WTC11 (cell line): ENCODE results near the gene LRRC4. TPM values are rescaled to one million over a fixed set of nuclear protein-coding genes. Genes with fewer than 3 reads are reported as not detected.

Experiments used
- ATAC-seq: fragments of 200-7000 bp; cut with Tn5 transposase; 2 replicates; pipeline ENCODE4 v1.10.0; 2021; ENCODE audit warnings: mild to moderate bottlenecking, moderate library complexity
- CTCF ChIA-PET: fragments of 300-600 bp; sonication (Branson Sonifier 250); formaldehyde crosslinking; loops from one replicate; lab custom pipeline; 2021; ENCODE audit warnings: antibody characterized with exemption; lab: Charles Lee
- POLR2A ChIA-PET: fragments of 350-600 bp; sonication (Branson Sonifier 250); formaldehyde crosslinking; loops from one replicate; lab custom pipeline; 2021; ENCODE audit warnings: antibody characterized with exemption; lab: Charles Lee
- DNase-seq: peaks from one replicate; pipeline ENCODE4 v3.0.0; 2021; ENCODE audit warnings: low spot score
- H3K27ac Mint-ChIP-seq: 2 replicates; pipeline ENCODE4 v1.8.0; 2021; ENCODE audit warnings: mixed read lengths
- H3K27me3 Mint-ChIP-seq: 2 replicates; pipeline ENCODE4 v1.8.0; 2021; ENCODE audit warnings: low read depth, mild to moderate bottlenecking, moderate library complexity, mixed read lengths
- H3K36me3 Mint-ChIP-seq: 2 replicates; pipeline ENCODE4 v1.8.0; 2021; ENCODE audit warnings: mixed read lengths
- H3K4me1 Mint-ChIP-seq: 2 replicates; pipeline ENCODE4 v1.8.0; 2022; ENCODE audit warnings: mixed read lengths
- H3K4me3 Mint-ChIP-seq: 2 replicates; pipeline ENCODE4 v1.8.0; 2021; ENCODE audit warnings: mild to moderate bottlenecking, moderate library complexity, mixed read lengths
- H3K9me3 Mint-ChIP-seq: 2 replicates; pipeline ENCODE4 v1.8.0; 2021; ENCODE audit warnings: mixed read lengths
- ATF1 ChIP-seq: sonication (generic); formaldehyde crosslinking; IDR thresholded peaks from 2 replicates; pipeline ENCODE4 v1.8.1; 2023; ENCODE audit warnings: mild to moderate bottlenecking, moderate library complexity, missing genetic modification reagents
- CREM ChIP-seq: sonication (generic); formaldehyde crosslinking; IDR thresholded peaks from 2 replicates; pipeline ENCODE4 v1.8.1; 2022; ENCODE audit warnings: mild to moderate bottlenecking, missing genetic modification reagents, moderate library complexity
- ELF4 ChIP-seq: sonication (generic); formaldehyde crosslinking; IDR thresholded peaks from 2 replicates; pipeline ENCODE4 v1.8.1; 2022; ENCODE audit warnings: low read depth, mild to moderate bottlenecking, moderate library complexity, missing genetic modification reagents
- ESRRA ChIP-seq: sonication (generic); formaldehyde crosslinking; IDR thresholded peaks from 2 replicates; pipeline ENCODE4 v1.8.1; 2022; ENCODE audit warnings: mild to moderate bottlenecking, missing genetic modification reagents, borderline replicate concordance
- FOXJ3 ChIP-seq: sonication (generic); formaldehyde crosslinking; IDR thresholded peaks from 2 replicates; pipeline ENCODE4 v1.9.0; 2021; ENCODE audit warnings: missing genetic modification reagents, mild to moderate bottlenecking, borderline replicate concordance
- GRHL2 ChIP-seq: fragments of 250-450 bp; sonication (Bioruptor Pico); IDR thresholded peaks from 2 replicates; pipeline ENCODE4 v1.8.0; 2022; ENCODE audit warnings: mild to moderate bottlenecking, moderate library complexity; ENCODE audit not compliant: insufficient replicate concordance, severe bottlenecking
- JAZF1 ChIP-seq: fragments of 250-450 bp; sonication (Bioruptor Pico); IDR thresholded peaks from 2 replicates; pipeline ENCODE4 v1.9.0; 2021; ENCODE audit warnings: moderate library complexity, mild to moderate bottlenecking, inconsistent platforms
- MXD4 ChIP-seq: fragments of 250-450 bp; sonication (Bioruptor Pico); IDR thresholded peaks from 2 replicates; pipeline ENCODE4 v1.8.0; 2021; ENCODE audit warnings: mild to moderate bottlenecking, moderate library complexity, borderline replicate concordance
- NR2C2 ChIP-seq: sonication (generic); formaldehyde crosslinking; IDR thresholded peaks from 2 replicates; pipeline ENCODE4 v1.8.0; 2022; ENCODE audit warnings: mild to moderate bottlenecking, missing genetic modification reagents
- RELA ChIP-seq: sonication (generic); formaldehyde crosslinking; IDR thresholded peaks from 2 replicates; pipeline ENCODE4 v1.8.1; 2022; ENCODE audit warnings: missing genetic modification reagents, mild to moderate bottlenecking, borderline replicate concordance
- TCF7 ChIP-seq: sonication (generic); formaldehyde crosslinking; IDR thresholded peaks from 2 replicates; pipeline ENCODE4 v1.8.0; 2022; ENCODE audit warnings: mild to moderate bottlenecking, low read depth, missing genetic modification reagents, moderate library complexity
- TP53 ChIP-seq: sonication (generic); formaldehyde crosslinking; IDR thresholded peaks from 2 replicates; pipeline ENCODE4 v1.8.1; 2023; ENCODE audit warnings: mild to moderate bottlenecking, missing genetic modification reagents
- ZBTB21 ChIP-seq: sonication (generic); formaldehyde crosslinking; IDR thresholded peaks from 2 replicates; pipeline ENCODE4 v1.8.1; 2023; ENCODE audit warnings: mild to moderate bottlenecking, missing genetic modification reagents, borderline replicate concordance
- ZNF121 ChIP-seq: sonication (generic); formaldehyde crosslinking; IDR thresholded peaks from 2 replicates; pipeline ENCODE4 v1.8.0; 2023; ENCODE audit warnings: missing genetic modification reagents
- ZNF138 ChIP-seq: sonication (generic); formaldehyde crosslinking; conservative IDR thresholded peaks from 2 replicates; pipeline ENCODE4 v1.8.1; 2022; ENCODE audit warnings: mild to moderate bottlenecking, moderate library complexity, missing genetic modification reagents
- ZNF396 ChIP-seq: fragments of 250-450 bp; sonication (Bioruptor Pico); IDR thresholded peaks from 2 replicates; pipeline ENCODE4 v1.8.0; 2021; ENCODE audit warnings: mild to moderate bottlenecking, moderate library complexity, borderline replicate concordance
- ZNF416 ChIP-seq: fragments of 250-450 bp; sonication (Bioruptor Pico); IDR thresholded peaks from 2 replicates; pipeline ENCODE4 v1.9.0; 2021; ENCODE audit warnings: mild to moderate bottlenecking, inconsistent platforms
- ZNF423 ChIP-seq: fragments of 250-450 bp; sonication (Bioruptor Pico); IDR thresholded peaks from 2 replicates; pipeline ENCODE4 v2.1.2; 2022; ENCODE audit warnings: mild to moderate bottlenecking, moderate library complexity
- ZNF671 ChIP-seq: fragments of 250-450 bp; sonication (Bioruptor Pico); IDR thresholded peaks from 2 replicates; pipeline ENCODE4 v1.8.0; 2021; ENCODE audit warnings: mild to moderate bottlenecking
- total RNA-seq: library from RNA; stranded (reverse); gene quantifications from 3 replicates; pipeline ENCODE4 v1.2.3, GENCODE V29; 2021
- TF ChIP-seq, protein P1 (sequence below): fragments of 250-450 bp; sonication (Bioruptor Pico); conservative IDR thresholded peaks from 2 replicates; pipeline ENCODE4 v1.9.0; 2021; ENCODE audit warnings: mild to moderate bottlenecking
- TF ChIP-seq, protein P2 (sequence below): sonication (generic); formaldehyde crosslinking; IDR thresholded peaks from 2 replicates; pipeline ENCODE4 v1.8.0; 2023; ENCODE audit warnings: missing genetic modification reagents, mild to moderate bottlenecking, borderline replicate concordance
- TF ChIP-seq, protein P3 (sequence below): sonication (generic); formaldehyde crosslinking; IDR thresholded peaks from 2 replicates; pipeline ENCODE4 v1.8.1; 2022; ENCODE audit warnings: missing genetic modification reagents, borderline replicate concordance
- TF ChIP-seq, protein P4 (sequence below): sonication (generic); formaldehyde crosslinking; IDR thresholded peaks from 2 replicates; pipeline ENCODE4 v1.8.0; 2023; ENCODE audit warnings: mild to moderate bottlenecking, missing genetic modification reagents
- TF ChIP-seq, protein P5 (sequence below): fragments of 200-600 bp; IDR thresholded peaks from 2 replicates; pipeline ENCODE4 v1.8.0; 2022; ENCODE audit warnings: antibody characterized with exemption

LRRC4 gene
- total RNA-seq, 1 experiment from 2014 or later, result 14.9 TPM

DNA sequence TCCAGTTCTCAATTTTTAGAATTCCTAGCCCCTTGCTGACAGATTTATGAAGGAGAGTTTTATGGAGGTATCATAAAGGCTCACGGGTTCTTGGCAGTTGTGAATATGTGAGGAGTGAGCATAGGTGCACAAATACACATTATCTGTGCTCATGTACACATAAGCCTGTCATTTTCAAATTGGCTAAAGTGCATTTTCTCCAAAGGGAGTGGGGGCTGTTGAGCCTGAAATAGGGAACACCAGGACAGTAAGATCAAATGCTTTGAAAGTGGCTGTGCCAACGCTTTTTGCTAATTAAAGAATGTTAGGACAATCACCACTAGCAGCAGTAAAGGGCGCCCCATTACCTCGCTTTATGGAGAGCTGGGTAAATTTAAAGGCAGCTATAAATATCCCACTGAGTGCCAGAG, 8.3 kb upstream of the LRRC4 start:
- Mint-ChIP-seq H3K27ac (no peak overlapping the region), H3K4me1 (peaks cover 7% of the 10 kb centered on the region), H3K9me3 (no peaks in the 10 kb centered on the region), H3K36me3 (no peaks in the 10 kb centered on the region), H3K27me3 (no peaks in the 10 kb centered on the region), H3K4me3 (no peak overlapping the region)
- DNase-seq (no peak), ATAC-seq (no peak)
- ChIA-PET POLR2A (no interaction called here), CTCF (interaction anchor here (1.3 to 2.5 kb wide), 3 partner anchors 9 to 170 kb away, joined by 3 to 10 read pairs (median 3); partner anchors contain the start of gene LRRC4)
- TF ChIP-seq ZNF138 (CRISPR knock-in tag), result no peak
- TF ChIP-seq ZNF121, result no peak
- TF ChIP-seq NR2C2 (CRISPR knock-in tag), result no peak
- TF ChIP-seq MXD4 (CRISPR knock-in tag), result no peak
- TF ChIP-seq, protein P1, sequence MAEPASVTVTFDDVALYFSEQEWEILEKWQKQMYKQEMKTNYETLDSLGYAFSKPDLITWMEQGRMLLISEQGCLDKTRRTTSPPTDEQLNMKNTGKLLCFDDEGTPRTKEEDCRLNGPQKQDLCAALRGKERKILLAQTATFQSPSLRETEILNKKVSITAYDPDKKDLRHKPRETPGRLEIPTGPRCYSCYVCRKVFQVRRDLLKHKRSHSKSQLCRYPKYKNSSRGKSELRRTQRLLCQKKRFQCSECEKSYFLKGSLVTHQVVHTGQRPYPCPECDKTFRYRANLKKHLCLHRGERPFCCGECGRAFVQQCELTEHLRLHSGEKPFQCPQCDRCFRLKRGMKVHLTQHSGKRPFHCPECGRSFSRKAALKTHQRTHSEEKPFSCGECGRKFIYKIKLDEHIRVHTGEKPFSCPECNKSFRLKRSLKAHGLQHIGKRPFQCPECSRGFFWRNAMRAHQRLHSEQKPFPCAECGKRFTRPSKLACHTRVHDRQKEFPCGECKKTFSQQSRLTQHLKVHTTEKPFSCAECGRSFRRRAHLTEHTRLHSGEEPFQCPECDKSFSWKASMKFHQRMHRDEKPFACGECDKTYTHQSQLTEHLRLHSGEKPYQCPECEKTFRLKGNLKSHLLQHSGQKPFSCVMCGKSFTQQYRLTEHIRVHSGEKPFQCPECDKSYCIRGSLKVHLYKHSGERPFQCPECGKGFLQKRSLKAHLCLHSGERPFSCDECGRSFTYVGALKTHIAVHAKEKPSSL (CRISPR knock-in tag), result no peak
- TF ChIP-seq ATF1 (CRISPR knock-in tag), result no peak
- TF ChIP-seq JAZF1, result no peak
- TF ChIP-seq CREM (CRISPR knock-in tag), result no peak
- TF ChIP-seq ZNF671 (CRISPR knock-in tag), result no peak
- TF ChIP-seq ESRRA, result no peak
- no peak for TF ChIP-seq ZNF396
- no peak for TF ChIP-seq ELF4 (CRISPR knock-in tag)
- TF ChIP-seq TCF7, result no peak
- no peak for TF ChIP-seq TP53
- TF ChIP-seq ZNF416 (CRISPR knock-in tag), result no peak
- TF ChIP-seq, protein P2, sequence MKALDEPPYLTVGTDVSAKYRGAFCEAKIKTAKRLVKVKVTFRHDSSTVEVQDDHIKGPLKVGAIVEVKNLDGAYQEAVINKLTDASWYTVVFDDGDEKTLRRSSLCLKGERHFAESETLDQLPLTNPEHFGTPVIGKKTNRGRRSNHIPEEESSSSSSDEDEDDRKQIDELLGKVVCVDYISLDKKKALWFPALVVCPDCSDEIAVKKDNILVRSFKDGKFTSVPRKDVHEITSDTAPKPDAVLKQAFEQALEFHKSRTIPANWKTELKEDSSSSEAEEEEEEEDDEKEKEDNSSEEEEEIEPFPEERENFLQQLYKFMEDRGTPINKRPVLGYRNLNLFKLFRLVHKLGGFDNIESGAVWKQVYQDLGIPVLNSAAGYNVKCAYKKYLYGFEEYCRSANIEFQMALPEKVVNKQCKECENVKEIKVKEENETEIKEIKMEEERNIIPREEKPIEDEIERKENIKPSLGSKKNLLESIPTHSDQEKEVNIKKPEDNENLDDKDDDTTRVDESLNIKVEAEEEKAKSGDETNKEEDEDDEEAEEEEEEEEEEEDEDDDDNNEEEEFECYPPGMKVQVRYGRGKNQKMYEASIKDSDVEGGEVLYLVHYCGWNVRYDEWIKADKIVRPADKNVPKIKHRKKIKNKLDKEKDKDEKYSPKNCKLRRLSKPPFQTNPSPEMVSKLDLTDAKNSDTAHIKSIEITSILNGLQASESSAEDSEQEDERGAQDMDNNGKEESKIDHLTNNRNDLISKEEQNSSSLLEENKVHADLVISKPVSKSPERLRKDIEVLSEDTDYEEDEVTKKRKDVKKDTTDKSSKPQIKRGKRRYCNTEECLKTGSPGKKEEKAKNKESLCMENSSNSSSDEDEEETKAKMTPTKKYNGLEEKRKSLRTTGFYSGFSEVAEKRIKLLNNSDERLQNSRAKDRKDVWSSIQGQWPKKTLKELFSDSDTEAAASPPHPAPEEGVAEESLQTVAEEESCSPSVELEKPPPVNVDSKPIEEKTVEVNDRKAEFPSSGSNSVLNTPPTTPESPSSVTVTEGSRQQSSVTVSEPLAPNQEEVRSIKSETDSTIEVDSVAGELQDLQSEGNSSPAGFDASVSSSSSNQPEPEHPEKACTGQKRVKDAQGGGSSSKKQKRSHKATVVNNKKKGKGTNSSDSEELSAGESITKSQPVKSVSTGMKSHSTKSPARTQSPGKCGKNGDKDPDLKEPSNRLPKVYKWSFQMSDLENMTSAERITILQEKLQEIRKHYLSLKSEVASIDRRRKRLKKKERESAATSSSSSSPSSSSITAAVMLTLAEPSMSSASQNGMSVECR, result no peak
- no peak for TF ChIP-seq GRHL2 (CRISPR knock-in tag)
- TF ChIP-seq, protein P3, sequence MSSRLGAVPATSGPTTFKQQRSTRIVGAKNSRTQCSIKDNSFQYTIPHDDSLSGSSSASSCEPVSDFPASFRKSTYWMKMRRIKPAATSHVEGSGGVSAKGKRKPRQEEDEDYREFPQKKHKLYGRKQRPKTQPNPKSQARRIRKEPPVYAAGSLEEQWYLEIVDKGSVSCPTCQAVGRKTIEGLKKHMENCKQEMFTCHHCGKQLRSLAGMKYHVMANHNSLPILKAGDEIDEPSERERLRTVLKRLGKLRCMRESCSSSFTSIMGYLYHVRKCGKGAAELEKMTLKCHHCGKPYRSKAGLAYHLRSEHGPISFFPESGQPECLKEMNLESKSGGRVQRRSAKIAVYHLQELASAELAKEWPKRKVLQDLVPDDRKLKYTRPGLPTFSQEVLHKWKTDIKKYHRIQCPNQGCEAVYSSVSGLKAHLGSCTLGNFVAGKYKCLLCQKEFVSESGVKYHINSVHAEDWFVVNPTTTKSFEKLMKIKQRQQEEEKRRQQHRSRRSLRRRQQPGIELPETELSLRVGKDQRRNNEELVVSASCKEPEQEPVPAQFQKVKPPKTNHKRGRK (CRISPR knock-in tag), result no peak

DNA sequence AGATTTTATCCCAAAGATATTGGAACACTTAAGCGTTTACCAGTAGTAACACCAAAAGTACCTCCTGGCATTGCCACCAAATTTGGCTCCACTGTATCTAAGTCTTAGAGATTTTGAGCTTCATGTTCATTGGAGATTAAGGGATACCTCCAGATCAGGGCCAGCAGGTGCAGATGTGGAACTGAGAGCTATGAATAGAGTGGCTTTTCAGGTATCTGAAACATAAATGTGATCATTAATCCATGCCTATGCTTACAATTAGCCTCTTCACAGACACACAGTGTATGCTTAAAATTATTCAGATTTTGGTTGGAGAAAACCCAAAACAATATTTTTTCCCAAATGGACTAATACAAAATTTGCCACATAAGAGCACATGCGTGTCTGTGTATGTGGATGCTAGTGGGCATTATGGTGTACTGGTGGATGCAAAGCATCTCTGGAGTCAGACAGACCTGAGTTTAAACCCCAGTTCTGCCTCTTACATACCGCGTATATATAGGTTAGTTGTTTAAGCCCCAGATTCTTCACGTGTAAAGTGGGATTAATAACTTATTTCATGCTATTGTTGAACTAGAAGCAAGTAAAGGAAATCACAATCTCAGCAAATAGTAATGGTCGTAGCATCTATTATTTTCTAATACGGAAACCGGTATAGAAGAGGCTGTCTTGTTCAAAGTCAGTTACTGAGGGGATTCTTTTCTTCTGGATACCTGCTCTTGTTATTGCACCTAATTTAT, 6.8 kb upstream of the LRRC4 start:
- peaks cover 12% of the 10 kb centered on the region for H3K4me1 Mint-ChIP-seq
- CTCF ChIA-PET, result interaction anchor here (0.5 to 4.4 kb wide), 9 partner anchors 18 to 245 kb away, joined by 3 to 58 read pairs (median 3); no protein-coding TSS in a partner anchor
- no peak for TF ChIP-seq ZNF423 (CRISPR knock-in tag)
- TF ChIP-seq, protein P4, sequence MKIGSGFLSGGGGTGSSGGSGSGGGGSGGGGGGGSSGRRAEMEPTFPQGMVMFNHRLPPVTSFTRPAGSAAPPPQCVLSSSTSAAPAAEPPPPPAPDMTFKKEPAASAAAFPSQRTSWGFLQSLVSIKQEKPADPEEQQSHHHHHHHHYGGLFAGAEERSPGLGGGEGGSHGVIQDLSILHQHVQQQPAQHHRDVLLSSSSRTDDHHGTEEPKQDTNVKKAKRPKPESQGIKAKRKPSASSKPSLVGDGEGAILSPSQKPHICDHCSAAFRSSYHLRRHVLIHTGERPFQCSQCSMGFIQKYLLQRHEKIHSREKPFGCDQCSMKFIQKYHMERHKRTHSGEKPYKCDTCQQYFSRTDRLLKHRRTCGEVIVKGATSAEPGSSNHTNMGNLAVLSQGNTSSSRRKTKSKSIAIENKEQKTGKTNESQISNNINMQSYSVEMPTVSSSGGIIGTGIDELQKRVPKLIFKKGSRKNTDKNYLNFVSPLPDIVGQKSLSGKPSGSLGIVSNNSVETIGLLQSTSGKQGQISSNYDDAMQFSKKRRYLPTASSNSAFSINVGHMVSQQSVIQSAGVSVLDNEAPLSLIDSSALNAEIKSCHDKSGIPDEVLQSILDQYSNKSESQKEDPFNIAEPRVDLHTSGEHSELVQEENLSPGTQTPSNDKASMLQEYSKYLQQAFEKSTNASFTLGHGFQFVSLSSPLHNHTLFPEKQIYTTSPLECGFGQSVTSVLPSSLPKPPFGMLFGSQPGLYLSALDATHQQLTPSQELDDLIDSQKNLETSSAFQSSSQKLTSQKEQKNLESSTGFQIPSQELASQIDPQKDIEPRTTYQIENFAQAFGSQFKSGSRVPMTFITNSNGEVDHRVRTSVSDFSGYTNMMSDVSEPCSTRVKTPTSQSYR (CRISPR knock-in tag), result no peak
- TF ChIP-seq, protein P5, sequence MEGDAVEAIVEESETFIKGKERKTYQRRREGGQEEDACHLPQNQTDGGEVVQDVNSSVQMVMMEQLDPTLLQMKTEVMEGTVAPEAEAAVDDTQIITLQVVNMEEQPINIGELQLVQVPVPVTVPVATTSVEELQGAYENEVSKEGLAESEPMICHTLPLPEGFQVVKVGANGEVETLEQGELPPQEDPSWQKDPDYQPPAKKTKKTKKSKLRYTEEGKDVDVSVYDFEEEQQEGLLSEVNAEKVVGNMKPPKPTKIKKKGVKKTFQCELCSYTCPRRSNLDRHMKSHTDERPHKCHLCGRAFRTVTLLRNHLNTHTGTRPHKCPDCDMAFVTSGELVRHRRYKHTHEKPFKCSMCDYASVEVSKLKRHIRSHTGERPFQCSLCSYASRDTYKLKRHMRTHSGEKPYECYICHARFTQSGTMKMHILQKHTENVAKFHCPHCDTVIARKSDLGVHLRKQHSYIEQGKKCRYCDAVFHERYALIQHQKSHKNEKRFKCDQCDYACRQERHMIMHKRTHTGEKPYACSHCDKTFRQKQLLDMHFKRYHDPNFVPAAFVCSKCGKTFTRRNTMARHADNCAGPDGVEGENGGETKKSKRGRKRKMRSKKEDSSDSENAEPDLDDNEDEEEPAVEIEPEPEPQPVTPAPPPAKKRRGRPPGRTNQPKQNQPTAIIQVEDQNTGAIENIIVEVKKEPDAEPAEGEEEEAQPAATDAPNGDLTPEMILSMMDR, result no peak
- TF ChIP-seq TP53, result no peak
- TF ChIP-seq FOXJ3, result no peak
- no peak for TF ChIP-seq ZBTB21 (CRISPR knock-in tag)
- TF ChIP-seq MXD4 (CRISPR knock-in tag), result no peak
- no peak for TF ChIP-seq RELA

More for the DNA sequence above, 6.8 kb upstream of the LRRC4 start:
- Mint-ChIP-seq H3K36me3 (no peaks in the 10 kb centered on the region), H3K27ac (no peak overlapping the region), H3K9me3 (no peaks in the 10 kb centered on the region), H3K27me3 (peaks cover 10% of the 10 kb centered on the region), H3K4me3 (no peak overlapping the region)
- no peak for ATAC-seq
- DNase-seq, result no peak
- POLR2A ChIA-PET, result no interaction called here
